Ascending aorta (tissue), 2 donors: ENCODE measurements around the gene LGI2. TPM values are rescaled to one million over a fixed set of nuclear protein-coding genes. Genes with fewer than 3 reads are reported as not detected.
"Not testable (repeated sequence)": the region's sequence is repeated elsewhere in the genome, so short reads cannot be mapped to it uniquely, and the experiment has no call there.

ENCODE experiments used
- DNase-seq, 2 donors: peaks; one replicate each; pipeline ENCODE4 v3.0.0-alpha.2; 2019; ENCODE audit warnings: low spot score in 2 of 2
- H3K27ac ChIP-seq, 2 donors: fragments of 200-600 bp; sonication (generic); one replicate each; pipeline ENCODE4 v1.5.1; 2016 to 2017; ENCODE audit warnings: mild to moderate bottlenecking in 1 of 2
- H3K27me3 ChIP-seq: fragments of 200-600 bp; sonication (generic); one replicate; pipeline ENCODE4 v1.5.1; 2017
- H3K36me3 ChIP-seq, 2 donors: fragments of 200-600 bp; sonication (generic); one replicate each; pipeline ENCODE4 v1.5.1; 2016
- H3K4me1 ChIP-seq, 2 donors: fragments of 200-600 bp; sonication (generic); one replicate each; pipeline ENCODE4 v1.5.1; 2016 to 2017; ENCODE audit warnings: mild to moderate bottlenecking in 1 of 2
- H3K4me3 ChIP-seq, 2 donors: fragments of 200-600 bp; sonication (generic); one replicate each; pipeline ENCODE4 v1.5.1; 2016 to 2017; ENCODE audit warnings: mild to moderate bottlenecking in 1 of 2
- H3K9me3 ChIP-seq, 2 donors: fragments of 200-600 bp; sonication (generic); one replicate each; pipeline ENCODE4 v1.5.1; 2016
- intact Hi-C: fragments of 100-400 bp; cut with DNase I; formaldehyde crosslinking; loops from one replicate; pipeline ENCODE4 v1.15.1; 2023
- total RNA-seq: library from RNA; depleted of rRNA; stranded (reverse); fragments of >200 nt; gene quantifications from one replicate; pipeline ENCODE4 v1.1.0, GENCODE V29; 2016
- TF ChIP-seq, protein P1 (sequence below), 3 experiments: fragments of 200-600 bp in 2 of 3; fragments of 450-650 bp in 1 of 3; sonication (generic) in 2 of 3; IDR thresholded peaks; one replicate each; pipeline ENCODE4 v1.5.1; 2016 to 2019; ENCODE audit warnings: antibody characterized with exemption in 3 of 3, mild to moderate bottlenecking in 1 of 3, moderate library complexity in 1 of 3

Gene LGI2
- total RNA-seq, 1 donor from 2014 or later, result 2.2 TPM

DNA sequence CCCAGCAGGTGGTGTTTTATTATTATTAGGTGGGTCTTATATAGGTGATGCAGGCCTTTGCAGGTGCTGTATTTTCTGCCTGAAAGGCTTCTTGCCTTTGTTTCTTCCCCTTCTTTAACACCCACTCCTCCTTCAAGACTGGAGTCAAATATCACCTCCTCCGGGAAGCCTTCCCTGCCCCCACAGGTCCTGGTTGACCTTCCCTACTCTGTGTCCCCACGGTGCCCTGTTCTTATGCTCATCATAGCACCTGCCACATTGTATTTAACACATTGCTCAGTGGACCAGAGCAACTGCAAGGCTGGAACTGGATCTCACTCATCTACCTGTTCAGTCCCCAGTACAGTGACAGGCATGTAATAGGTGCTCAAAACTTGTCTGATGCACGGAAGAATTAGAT lies 39.8 kb upstream of the LGI2 start:
- intact Hi-C loops, result no loop called here
- Histone ChIP-seq H3K27me3 (no peaks in the 10 kb centered on the region), H3K4me1 (no peaks in the 10 kb centered on the region), H3K4me3 (no peak overlapping the region), H3K27ac (no peak overlapping the region), H3K36me3 (no peaks in the 10 kb centered on the region), H3K9me3 (no peaks in the 10 kb centered on the region)
- TF ChIP-seq, protein P1, sequence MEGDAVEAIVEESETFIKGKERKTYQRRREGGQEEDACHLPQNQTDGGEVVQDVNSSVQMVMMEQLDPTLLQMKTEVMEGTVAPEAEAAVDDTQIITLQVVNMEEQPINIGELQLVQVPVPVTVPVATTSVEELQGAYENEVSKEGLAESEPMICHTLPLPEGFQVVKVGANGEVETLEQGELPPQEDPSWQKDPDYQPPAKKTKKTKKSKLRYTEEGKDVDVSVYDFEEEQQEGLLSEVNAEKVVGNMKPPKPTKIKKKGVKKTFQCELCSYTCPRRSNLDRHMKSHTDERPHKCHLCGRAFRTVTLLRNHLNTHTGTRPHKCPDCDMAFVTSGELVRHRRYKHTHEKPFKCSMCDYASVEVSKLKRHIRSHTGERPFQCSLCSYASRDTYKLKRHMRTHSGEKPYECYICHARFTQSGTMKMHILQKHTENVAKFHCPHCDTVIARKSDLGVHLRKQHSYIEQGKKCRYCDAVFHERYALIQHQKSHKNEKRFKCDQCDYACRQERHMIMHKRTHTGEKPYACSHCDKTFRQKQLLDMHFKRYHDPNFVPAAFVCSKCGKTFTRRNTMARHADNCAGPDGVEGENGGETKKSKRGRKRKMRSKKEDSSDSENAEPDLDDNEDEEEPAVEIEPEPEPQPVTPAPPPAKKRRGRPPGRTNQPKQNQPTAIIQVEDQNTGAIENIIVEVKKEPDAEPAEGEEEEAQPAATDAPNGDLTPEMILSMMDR (IDR thresholded peaks at IDR 0.05), result no peak
- no peak for DNase-seq

DNA sequence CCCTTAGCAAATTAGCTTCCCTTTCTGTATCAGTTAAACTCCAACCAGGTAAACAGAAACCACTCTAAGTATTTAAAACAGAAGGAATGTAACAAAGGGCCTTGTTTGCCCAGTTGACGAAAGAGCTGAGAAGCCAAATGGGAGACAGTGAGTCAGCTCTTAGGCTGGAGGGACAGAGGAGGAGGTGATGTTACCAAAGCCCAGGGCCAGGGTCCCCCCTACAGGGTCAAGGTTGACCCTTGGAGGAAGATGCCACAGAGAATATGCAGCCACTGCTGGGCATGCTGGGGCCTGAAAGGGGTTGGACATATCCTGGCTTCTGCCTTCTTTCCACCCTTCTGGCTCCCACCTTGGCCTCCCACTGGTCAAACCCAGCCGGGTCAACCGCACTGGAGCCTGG lies 38.3 kb upstream of the LGI2 start:
- Histone ChIP-seq H3K4me3 (no peak overlapping the region), H3K27ac (no peak overlapping the region), H3K9me3 (no peaks in the 10 kb centered on the region), H3K4me1 (no peaks in the 10 kb centered on the region), H3K36me3 (no peaks in the 10 kb centered on the region), H3K27me3 (no peaks in the 10 kb centered on the region)
- intact Hi-C loops, result no loop called here
- DNase-seq, result no peak
- TF ChIP-seq, protein P1 (IDR thresholded peaks at IDR 0.05), result no peak

DNA sequence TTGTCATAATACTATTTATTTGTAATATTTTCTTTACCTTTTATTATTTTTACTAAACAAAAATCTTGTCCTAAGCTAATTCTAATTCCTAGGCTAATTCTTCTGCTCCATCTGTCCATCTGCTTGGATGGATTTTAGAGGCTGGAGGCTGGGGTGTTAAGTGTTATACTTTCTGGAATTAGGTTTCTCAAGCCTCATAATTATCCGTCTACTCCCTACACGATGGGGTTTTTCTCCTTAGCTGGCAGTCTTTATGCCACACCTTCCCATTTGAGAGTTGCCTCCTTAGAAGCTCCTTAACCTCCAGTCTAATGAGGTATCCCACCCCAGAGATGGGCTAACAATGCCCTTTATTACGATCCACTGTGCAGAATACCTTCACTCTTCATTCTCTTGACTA lies 37.6 kb upstream of the LGI2 start:
- intact Hi-C loops, result no loop called here
- H3K9me3 ChIP-seq, result no peaks in the 10 kb centered on the region
- H3K36me3 ChIP-seq, result no peaks in the 10 kb centered on the region
- TF ChIP-seq, protein P1 (IDR thresholded peaks at IDR 0.05), result no peak
- DNase-seq, result no peak
- no peak overlapping the region for H3K27ac ChIP-seq
- H3K4me3 ChIP-seq, result no peak overlapping the region
- no peaks in the 10 kb centered on the region for H3K4me1 ChIP-seq
- no peaks in the 10 kb centered on the region for H3K27me3 ChIP-seq

DNA sequence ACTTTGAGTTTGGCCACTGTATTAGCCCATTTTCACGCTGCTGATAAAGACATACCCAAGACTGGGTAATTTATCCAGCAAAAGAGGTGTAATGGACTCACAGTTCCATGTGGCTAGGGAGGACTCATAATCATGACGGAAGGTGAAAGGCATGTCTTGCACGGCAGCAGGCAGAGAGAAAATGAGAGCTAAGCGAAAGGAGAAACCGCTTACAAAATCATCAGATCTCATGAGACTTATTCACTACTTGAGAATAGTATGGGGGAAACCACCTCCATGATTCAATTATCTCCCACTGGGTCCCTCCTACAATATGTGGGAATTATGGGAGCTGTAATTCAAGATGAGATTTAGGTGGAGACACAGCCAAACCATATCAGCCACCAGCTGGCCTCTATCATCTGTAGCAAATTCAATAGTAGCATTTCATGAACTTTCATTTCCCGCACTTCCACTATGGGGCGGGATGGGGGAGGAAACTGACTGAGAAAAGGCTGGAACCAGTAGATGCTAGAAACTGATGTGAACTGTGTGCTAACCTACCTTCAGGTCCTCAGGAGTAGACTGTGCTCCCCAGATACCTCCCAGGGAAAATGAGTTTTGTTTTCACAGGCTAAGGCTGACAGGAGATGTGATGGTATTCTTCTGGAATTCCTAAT lies 35.3 kb upstream of the LGI2 start:
- Histone ChIP-seq H3K36me3 (no peaks in the 10 kb centered on the region), H3K27ac (no peak overlapping the region), H3K27me3 (no peaks in the 10 kb centered on the region), H3K9me3 (no peaks in the 10 kb centered on the region), H3K4me3 (no peak overlapping the region), H3K4me1 (peaks cover 0 to 2% of the 10 kb centered on the region in 2 donors)
- TF ChIP-seq, protein P1 (IDR thresholded peaks at IDR 0.05), result no peak
- intact Hi-C loops, result no loop called here
- DNase-seq, result no peak

DNA sequence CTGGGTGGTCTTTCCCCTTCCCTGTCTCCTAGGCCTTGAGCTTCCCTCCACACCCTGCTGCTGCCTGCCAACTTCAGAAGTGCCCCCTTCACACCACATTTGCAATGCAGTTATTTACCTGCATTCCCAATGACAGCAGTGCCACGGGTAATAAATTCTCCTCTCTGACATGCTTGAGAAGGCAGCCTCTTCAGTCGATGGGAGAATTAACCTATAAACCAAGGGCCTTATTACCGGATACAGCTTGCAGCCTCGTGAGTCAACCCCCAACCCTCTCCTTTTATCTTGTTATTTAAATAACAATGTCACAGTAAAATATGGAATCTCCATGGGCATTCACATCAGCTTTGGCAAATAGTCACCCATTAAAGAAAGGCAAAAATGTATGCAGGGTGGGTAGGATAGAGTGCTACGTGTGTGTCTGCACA lies 34.7 kb upstream of the LGI2 start:
- TF ChIP-seq, protein P1 (IDR thresholded peaks at IDR 0.05), result no peak
- Histone ChIP-seq H3K9me3 (no peaks in the 10 kb centered on the region), H3K27me3 (no peaks in the 10 kb centered on the region), H3K4me3 (no peak overlapping the region), H3K27ac (no peak overlapping the region), H3K4me1 (peaks cover 0 to 3% of the 10 kb centered on the region in 2 donors), H3K36me3 (no peaks in the 10 kb centered on the region)
- intact Hi-C loops, result no loop called here
- DNase-seq, result no peak

DNA sequence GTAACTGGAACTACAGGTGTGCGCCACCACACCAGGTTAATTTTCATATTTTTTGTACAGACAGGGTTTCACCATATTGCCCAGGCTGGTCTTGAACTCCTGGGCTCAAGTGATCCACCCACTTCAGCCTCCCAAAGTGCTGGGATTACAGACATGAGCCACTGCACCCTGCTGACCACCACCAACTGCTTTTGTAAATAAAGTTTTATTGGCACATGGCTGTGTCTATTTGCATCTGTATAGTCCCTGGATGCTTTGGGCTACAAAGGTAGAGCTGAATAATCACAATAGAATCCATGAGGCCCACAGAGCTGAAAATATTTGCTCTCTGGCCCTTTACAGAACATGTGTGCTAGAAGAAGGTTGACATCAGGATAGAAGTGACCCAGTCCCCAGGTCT lies 33.7 kb upstream of the LGI2 start:
- H3K4me1 ChIP-seq, DNase-seq, H3K9me3 ChIP-seq, H3K27me3 ChIP-seq, H3K27ac ChIP-seq, H3K4me3 ChIP-seq, H3K36me3 ChIP-seq: not testable (repeated sequence)
- intact Hi-C loops, result loop anchor here (5.0 kb wide), 3 partner anchors 82 to 282 kb away; partner anchors contain the start of gene SOD3
